COLO668 (cell line): Measurements from ENCODE around the gene PPP1R1C.

Experiments used
- DNase-seq: peaks from one replicate; lab custom pipeline; 2025; ENCODE audit not compliant: unreplicated experiment; lab: John Stamatoyannopoulos, UW

Gene PPP1R1C

DNA sequence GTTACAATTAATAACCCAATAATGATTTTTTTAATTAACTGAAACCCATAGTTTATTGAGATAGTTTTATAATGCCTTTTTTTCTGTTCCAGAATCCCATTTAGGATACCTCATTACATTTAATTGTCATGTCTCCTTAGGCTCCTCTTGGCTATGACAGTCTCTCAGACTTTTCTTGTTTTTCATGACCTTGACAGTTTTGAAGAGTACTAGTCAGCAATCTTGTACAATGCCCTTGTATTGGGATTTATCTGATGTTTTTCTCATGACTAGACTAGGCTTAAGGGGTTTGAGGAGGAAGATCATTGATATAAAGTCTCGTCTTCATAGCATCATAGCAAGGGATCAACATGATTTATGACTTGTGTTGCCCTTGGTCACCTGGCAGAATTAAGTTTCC, 72.4 kb downstream of the PPP1R1C start:
- DNase-seq: no peak

- DNase-seq: no peak
Observed at GRCh38 chr2:182061739-182062138, 76.1 kb downstream of the PPP1R1C start.

- no peak for DNase-seq
Observed at GRCh38 chr2:182062329-182062972, 76.8 kb downstream of the PPP1R1C start.

- no peak for DNase-seq
Observed at GRCh38 chr2:182064019-182064778, 78.5 kb downstream of the PPP1R1C start.

- no peak for DNase-seq
Observed at GRCh38 chr2:182066400-182067087, 80.9 kb downstream of the PPP1R1C start.

DNA sequence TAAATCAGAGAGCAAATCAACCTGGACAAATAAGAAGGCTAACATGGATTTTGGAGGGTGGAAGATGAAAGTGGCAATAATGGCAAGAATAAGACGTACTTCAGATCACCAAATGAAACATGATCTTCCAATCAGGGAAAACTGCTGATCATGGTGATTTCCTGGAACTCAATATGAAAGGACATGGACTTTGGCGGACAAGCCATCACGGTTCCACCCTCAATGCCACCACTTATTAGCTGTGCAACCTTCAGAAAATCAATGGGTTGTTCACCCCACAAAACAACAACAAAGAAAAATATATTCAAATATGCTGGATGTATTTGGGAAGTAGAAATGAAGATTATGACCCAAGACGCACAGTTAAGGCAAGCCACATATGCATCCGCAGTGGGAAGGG, 81.7 kb downstream of the PPP1R1C start:
- no peak for DNase-seq

DNA sequence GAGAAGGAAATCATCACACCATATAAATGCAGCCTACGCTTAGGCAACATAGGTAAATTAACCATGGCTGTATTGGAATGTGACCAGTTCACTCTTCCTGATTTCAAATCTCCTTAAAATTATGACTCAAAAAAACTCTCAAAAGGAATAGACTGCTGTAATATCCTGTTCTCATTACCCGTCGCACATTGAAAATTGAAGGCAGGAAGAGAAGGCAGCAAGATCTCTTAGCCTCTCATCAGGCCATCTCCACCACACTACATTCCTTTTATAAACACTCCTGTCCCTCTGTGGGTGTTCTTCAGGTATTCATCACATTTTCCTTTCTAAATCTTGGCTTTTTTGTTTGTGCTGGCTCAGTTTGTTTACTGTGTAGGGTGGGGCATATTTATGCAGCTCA, 83.2 kb downstream of the PPP1R1C start:
- no peak for DNase-seq

GRCh38 chr2:182069416-182069815, 83.8 kb downstream of the PPP1R1C start:
- DNase-seq: no peak

DNA sequence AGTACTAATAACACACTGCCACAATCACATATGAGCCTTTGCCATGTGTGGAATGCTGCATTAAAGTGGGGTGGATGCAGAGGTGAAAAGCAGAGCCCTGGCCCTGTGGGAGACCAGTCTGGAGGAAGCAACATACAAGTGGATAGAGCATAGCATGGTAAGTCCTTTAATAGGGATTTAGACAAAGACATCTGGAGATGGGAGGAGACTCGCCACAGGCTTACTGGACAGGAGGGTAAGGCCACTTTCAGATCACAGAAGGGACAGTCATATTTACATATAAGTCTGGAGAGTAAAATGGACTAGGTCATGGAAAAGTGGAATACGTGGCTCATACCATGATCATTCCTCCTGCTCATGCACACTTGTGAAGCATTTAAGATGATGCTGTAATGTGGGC, 84.3 kb downstream of the PPP1R1C start:
- no peak for DNase-seq

DNA sequence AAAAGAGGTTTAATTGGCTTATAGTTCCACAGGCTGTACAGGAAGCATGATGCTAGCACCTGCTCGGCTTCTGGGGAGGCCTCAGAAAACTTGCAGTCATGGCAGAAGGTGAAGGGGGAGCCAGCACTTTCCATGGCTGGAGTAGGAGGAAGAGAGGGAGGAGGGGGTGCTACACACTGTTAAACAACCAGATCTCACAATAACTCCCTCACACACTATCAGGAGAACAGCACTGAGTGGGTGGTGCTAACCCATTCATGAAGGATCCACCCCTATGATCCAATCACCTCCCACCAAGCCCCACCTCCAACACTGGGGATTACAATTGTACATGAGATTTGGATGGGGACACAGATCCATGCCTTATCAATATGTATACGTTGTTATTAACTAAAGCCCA, 85.1 kb downstream of the PPP1R1C start:
- no peak for DNase-seq

DNA sequence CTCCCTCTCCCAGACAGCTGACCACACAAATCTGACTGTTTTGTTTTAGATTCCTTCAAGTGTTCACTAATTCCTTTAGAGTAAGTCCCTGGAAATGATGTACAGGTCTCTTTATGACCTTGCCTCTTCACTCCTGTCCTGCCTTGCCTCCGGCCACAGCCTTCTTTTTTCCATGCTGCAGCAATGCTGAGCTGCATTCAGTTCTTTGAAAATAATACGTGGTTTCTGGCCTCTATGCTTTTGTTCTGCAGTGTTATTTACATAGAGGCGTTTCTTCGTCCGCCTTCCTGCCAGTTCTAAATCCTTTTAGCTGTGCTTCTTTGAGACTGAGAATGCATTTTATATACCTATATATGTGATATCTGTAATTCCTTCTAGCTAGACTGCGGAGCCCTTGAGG, 87.2 kb downstream of the PPP1R1C start:
- no peak for DNase-seq

- no peak for DNase-seq
Observed at GRCh38 chr2:182073613-182074012, 88.0 kb downstream of the PPP1R1C start.

GRCh38 chr2:182077023-182077422, 91.4 kb downstream of the PPP1R1C start:
- DNase-seq: no peak

- DNase-seq: peak; percentile 14
Observed at GRCh38 chr2:182077448-182078142, 91.9 kb downstream of the PPP1R1C start.

DNA sequence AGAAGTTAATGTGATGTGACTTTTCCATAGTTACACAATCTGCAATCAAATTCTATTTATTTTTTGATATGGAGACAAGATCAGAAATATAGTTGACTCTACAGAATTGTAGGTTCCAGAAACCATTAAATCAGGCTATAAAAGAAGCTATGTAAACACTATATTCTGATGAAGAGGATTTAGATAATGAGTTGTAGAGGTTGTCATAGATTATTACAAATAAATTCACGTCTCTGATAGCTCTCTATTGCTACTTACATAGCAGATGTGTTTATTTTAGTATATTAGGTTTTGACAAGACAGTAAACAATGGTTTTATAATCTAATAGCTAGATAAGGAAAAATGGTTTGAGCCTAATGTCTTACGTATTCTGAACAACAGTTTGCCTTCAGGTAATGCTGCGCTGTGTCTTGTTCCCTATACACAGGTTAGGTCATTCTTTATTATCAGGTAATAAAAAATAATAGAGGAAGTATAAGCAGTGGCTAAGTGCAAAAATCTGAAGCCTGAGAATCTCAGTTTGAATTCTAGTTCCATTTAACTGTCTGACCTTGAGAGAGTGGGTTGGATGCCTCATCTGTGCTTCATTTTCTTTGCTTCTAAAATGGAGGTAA, 93.4 kb downstream of the PPP1R1C start:
- no peak for DNase-seq

- no peak for DNase-seq
Observed at GRCh38 chr2:182080493-182080892, 94.8 kb downstream of the PPP1R1C start.

- DNase-seq: no peak
Observed at GRCh38 chr2:182081602-182082260, 96.1 kb downstream of the PPP1R1C start.

- DNase-seq: no peak
Observed at GRCh38 chr2:182088681-182089320, 103.1 kb downstream of the PPP1R1C start.

DNA sequence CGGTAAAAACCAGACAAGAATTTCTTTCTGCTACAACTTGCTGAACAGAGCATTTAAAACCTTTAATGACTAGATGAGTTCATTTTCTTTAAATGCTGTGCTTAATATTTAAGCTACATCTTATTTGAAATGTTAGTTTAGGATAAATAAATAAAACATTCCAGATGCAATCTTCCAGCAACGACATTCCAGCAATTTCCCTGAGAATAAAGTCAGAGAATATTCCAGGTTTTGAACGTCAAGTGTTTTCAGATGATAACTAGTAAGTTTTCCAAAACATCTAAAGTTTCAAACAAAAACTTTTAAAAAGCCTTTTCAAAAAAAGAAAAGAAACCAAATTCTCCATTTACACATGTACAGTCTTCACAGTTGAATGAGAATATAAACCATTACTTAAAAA, 104.8 kb downstream of the PPP1R1C start:
- DNase-seq: no peak

DNA sequence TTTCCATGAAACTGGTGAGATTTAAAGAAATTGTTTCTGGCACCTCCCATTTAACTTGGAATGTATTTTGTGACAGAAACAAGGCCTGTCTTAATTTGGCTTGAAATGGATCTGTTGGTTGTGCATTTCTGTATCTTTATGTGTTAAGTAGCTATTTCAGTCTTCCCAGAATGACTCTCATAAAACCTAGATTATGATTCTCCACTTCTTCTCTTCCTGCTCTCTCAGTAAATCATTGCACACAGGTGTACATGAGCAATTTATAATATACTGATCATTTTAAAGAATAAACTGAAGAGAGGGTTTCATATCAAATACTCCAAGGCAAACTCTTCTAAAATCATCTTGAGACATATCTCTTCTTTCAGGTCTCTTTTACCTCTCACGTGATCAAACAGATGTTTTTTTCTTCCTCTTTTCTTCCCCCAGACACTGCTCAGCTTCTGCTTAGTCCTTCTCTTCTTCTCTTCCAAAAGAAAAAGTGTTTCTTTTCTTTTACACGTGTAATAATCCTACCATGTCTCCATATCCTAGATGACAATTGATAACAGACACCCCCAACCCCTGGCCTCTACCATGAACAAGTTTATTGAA, 112.0 kb downstream of the PPP1R1C start:
- DNase-seq: no peak
